Measurements from ENCODE around the gene MAST4.

MAST4 gene

DNA sequence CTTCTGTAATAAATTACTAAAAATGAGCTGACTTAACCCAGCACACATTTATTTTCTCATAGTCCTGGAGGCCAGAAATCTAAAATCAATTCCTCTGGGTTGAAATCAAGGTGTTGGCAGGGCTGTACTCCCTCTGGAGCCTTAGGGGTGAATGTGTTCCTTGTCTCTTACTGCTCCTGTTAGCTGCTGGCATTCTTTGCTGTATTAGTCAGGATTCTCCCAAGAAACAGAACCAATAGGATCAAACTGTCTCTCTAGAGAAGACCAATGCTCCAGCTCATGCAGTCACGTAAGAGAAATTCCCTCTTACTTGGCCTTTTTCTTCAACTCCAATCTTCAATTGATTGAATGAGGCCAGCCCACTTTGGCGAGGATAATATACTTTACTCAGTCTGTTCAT, 615.7 kb downstream of the MAST4 start:
- H3K4me3 ChIP-seq (ENCODE audit: insufficient read depth, low read depth, low read length), result no peak overlapping the region
- no peaks in the 10 kb centered on the region for H3K27me3 ChIP-seq (ENCODE audit: control insufficient read depth, insufficient read depth, low read length, poor library complexity, severe bottlenecking)
- H3K36me3 ChIP-seq (ENCODE audit: control insufficient read depth, insufficient read depth, low read length), result no peaks in the 10 kb centered on the region
- no peaks in the 10 kb centered on the region for H3K9me3 ChIP-seq (ENCODE audit: control insufficient read depth, low read length)
- H3K27ac ChIP-seq (ENCODE audit: insufficient read depth, low read depth, low read length, poor library complexity, severe bottlenecking), result no peak overlapping the region
- WGBS, 2 experiments, result 91 to 96% methylated on average over 2 of the region's 2 CpGs
- no peaks in the 10 kb centered on the region for H3K4me1 ChIP-seq (ENCODE audit: control insufficient read depth, insufficient read depth, low read length)

DNA sequence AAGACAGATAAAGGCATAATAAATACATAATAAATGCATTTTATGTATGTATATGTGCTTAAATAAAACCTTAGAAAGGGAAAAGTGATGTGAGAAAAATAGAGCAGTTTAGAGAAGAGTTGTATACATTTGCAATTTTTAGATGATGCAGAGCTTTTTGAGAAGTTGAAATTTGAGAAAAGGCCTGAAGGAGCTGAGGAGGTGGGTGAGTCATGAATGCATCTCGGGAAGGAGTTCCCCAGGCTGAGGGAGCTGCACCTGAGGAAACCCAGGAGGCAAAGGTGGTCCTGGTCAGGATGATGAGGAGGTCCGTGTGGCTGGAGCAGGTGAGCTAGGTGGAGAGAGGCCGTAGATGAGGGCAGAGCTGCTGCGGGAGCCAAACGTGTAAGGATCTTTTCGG, 617.8 kb downstream of the MAST4 start:
- no peak overlapping the region for H3K27ac ChIP-seq (ENCODE audit: insufficient read depth, low read depth, low read length, poor library complexity, severe bottlenecking)
- no peak overlapping the region for H3K4me3 ChIP-seq (ENCODE audit: insufficient read depth, low read depth, low read length)
- H3K9me3 ChIP-seq (ENCODE audit: control insufficient read depth, low read length), result no peaks in the 10 kb centered on the region
- WGBS, 2 experiments, result 90 to 91% methylated on average over 6 of the region's 6 CpGs
- H3K4me1 ChIP-seq (ENCODE audit: control insufficient read depth, insufficient read depth, low read length), result no peaks in the 10 kb centered on the region
- H3K27me3 ChIP-seq (ENCODE audit: control insufficient read depth, insufficient read depth, low read length, poor library complexity, severe bottlenecking), result no peaks in the 10 kb centered on the region
- no peaks in the 10 kb centered on the region for H3K36me3 ChIP-seq (ENCODE audit: control insufficient read depth, insufficient read depth, low read length)

DNA sequence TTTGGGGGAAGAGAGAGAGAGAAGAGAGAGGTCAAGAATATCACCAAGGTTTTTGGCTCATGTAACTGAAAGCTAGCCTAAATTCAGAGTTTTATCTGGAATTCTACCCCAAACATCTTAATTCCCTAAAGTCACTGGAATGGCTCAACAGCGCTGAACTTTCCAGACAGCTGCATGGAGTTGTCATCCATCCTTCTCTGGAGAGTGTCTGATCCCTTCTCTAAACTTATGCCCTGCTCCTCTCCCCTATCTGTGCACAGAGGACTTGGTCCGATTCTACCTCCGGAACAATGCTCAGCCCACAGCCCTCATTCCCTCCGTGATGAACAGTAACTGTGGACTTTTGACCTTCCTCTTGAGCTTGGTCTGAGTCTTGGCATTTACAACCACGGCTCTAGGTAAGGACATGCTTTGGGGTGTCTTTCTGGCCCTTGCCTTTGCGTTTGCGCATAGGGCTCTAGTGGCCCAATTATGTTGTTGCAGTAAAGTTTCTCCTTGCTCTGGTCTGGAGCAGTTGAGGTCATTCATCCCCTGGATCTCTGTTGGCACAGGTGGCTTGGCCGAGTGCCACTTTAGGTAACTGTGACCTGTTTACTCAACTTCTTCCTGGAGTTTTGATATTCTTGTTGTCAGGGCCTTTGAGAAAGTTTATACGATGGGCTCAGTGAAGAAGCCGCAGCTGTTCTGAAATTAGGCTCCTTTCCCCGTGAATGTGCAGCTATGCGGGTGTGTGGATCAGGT, 618.7 kb downstream of the MAST4 start:
- H3K4me1 ChIP-seq (ENCODE audit: control insufficient read depth, insufficient read depth, low read length), result no peaks in the 10 kb centered on the region
- no peaks in the 10 kb centered on the region for H3K9me3 ChIP-seq (ENCODE audit: control insufficient read depth, low read length)
- no peaks in the 10 kb centered on the region for H3K27me3 ChIP-seq (ENCODE audit: control insufficient read depth, insufficient read depth, low read length, poor library complexity, severe bottlenecking)
- H3K4me3 ChIP-seq (ENCODE audit: insufficient read depth, low read depth, low read length), result no peak overlapping the region
- H3K36me3 ChIP-seq (ENCODE audit: control insufficient read depth, insufficient read depth, low read length), result no peaks in the 10 kb centered on the region
- WGBS, 2 experiments, result 95% methylated on average over 12 of the region's 12 CpGs
- H3K27ac ChIP-seq (ENCODE audit: insufficient read depth, low read depth, low read length, poor library complexity, severe bottlenecking), result no peak overlapping the region

- Histone ChIP-seq H3K36me3 (ENCODE audit: control insufficient read depth, insufficient read depth, low read length) (no peaks in the 10 kb centered on the region), H3K4me3 (ENCODE audit: insufficient read depth, low read depth, low read length) (no peak overlapping the region)
- WGBS, 2 experiments, result 90% methylated on average over 19 of the region's 19 CpGs
These were observed 619.6 kb downstream of the MAST4 start for GRCh38 chr5:67215519-67216471.

DNA sequence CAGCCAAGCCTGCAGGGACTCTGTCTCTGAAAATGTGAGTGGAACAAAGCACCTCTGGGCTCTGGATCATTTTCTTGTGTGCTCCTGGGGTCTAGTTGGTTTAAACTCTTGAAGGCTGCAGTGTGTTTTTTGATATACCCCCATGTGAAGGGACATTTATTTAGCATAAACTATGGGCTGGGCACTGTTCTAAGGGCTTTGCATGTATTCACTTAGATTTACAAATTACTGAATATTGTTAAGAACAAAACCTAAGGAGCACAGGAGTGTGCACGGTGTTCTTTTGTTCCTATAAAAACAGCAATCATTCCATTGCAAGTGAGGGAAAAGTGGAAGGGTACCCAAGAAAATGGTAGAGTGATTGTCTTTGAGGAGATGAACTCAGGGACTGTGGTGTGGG, 620.4 kb downstream of the MAST4 start:
- H3K27me3 ChIP-seq (ENCODE audit: control insufficient read depth, insufficient read depth, low read length, poor library complexity, severe bottlenecking), result no peaks in the 10 kb centered on the region
- H3K4me3 ChIP-seq (ENCODE audit: insufficient read depth, low read depth, low read length), result no peak overlapping the region
- no peak overlapping the region for H3K27ac ChIP-seq (ENCODE audit: insufficient read depth, low read depth, low read length, poor library complexity, severe bottlenecking)
- H3K9me3 ChIP-seq (ENCODE audit: control insufficient read depth, low read length), result no peaks in the 10 kb centered on the region
- 95 to 100% methylated on average over 1 of the region's 1 CpG for WGBS, 2 experiments
- H3K36me3 ChIP-seq (ENCODE audit: control insufficient read depth, insufficient read depth, low read length), result no peaks in the 10 kb centered on the region
- H3K4me1 ChIP-seq (ENCODE audit: control insufficient read depth, insufficient read depth, low read length), result no peaks in the 10 kb centered on the region

More at GRCh38 chr5:67215519-67216471, 619.6 kb downstream of the MAST4 start:
- no peak overlapping the region for H3K27ac ChIP-seq (ENCODE audit: insufficient read depth, low read depth, low read length, poor library complexity, severe bottlenecking)
- H3K4me1 ChIP-seq (ENCODE audit: control insufficient read depth, insufficient read depth, low read length), result no peaks in the 10 kb centered on the region
- no peaks in the 10 kb centered on the region for H3K27me3 ChIP-seq (ENCODE audit: control insufficient read depth, insufficient read depth, low read length, poor library complexity, severe bottlenecking)
- H3K9me3 ChIP-seq (ENCODE audit: control insufficient read depth, low read length), result no peaks in the 10 kb centered on the region
